Measurements from ENCODE around the gene TREML4.
A peak's percentile ranks its signal among the peaks of the same experiment; 100 is the strongest.

- 0 out of 4 replicates have a peak, but pooled peaks of 1 of the 2 experiments have one; percentile 20 for TF ChIP-seq BHLHE40 (IDR thresholded peaks at IDR 0.05; ENCODE audit: borderline replicate concordance in 1 of 2, low read depth in 2 of 2, low read length in 1 of 2)
- 0 out of 2 replicates have a peak, but pooled peaks have one; percentile 13 for TF ChIP-seq TAF1 (IDR thresholded peaks at IDR 0.05; ENCODE audit: borderline replicate concordance, low read depth, low read length)
- no peak for TF ChIP-seq POLR2AphosphoS5 (IDR thresholded peaks at IDR 0.05; ENCODE audit: low read length)
- TF ChIP-seq NBN (IDR thresholded peaks at IDR 0.05) = no peak
- TF ChIP-seq HDAC6 (IDR thresholded peaks at IDR 0.05; ENCODE audit: unreplicated experiment) = no peak
- no peak for TF ChIP-seq ZNF274 (IDR thresholded peaks at IDR 0.05; ENCODE audit: insufficient read depth, insufficient read length)
- no peak for TF ChIP-seq SUPT20H (IDR thresholded peaks at IDR 0.05; ENCODE audit: borderline replicate concordance, control insufficient read depth, low read depth, low read length)
- TF ChIP-seq FOS (IDR thresholded peaks at IDR 0.05; ENCODE audit: borderline replicate concordance, extremely low read depth, insufficient read length) = no peak
- TF ChIP-seq SP1 (IDR thresholded peaks at IDR 0.05; ENCODE audit: low read depth, low read length) = no peak
Observed at GRCh38 chr6:41200901-41201763, 27.0 kb upstream of the TREML4 start, which contains the start of gene TREML2.
